Inflammatory macrophage treated with lipopolysaccharide for 1 hour (primary cell): Measurements from ENCODE around the gene RIN3.
A peak's percentile ranks its signal among the peaks of the same experiment; 100 is the strongest.

Experiments used
- DNase-seq, 2 donors: peaks; one replicate each; pipeline ENCODE4 v3.0.0-alpha.2; 2020 to 2022

Gene RIN3

GRCh38 chr14:92486881-92487280, 26.7 kb upstream of the RIN3 start:
- no peak for DNase-seq

- DNase-seq, result no peak
Measured at GRCh38 chr14:92487513-92488133, 26.0 kb upstream of the RIN3 start.

- DNase-seq, result no peak
Measured at GRCh38 chr14:92489394-92490238, 24.0 kb upstream of the RIN3 start.

DNA sequence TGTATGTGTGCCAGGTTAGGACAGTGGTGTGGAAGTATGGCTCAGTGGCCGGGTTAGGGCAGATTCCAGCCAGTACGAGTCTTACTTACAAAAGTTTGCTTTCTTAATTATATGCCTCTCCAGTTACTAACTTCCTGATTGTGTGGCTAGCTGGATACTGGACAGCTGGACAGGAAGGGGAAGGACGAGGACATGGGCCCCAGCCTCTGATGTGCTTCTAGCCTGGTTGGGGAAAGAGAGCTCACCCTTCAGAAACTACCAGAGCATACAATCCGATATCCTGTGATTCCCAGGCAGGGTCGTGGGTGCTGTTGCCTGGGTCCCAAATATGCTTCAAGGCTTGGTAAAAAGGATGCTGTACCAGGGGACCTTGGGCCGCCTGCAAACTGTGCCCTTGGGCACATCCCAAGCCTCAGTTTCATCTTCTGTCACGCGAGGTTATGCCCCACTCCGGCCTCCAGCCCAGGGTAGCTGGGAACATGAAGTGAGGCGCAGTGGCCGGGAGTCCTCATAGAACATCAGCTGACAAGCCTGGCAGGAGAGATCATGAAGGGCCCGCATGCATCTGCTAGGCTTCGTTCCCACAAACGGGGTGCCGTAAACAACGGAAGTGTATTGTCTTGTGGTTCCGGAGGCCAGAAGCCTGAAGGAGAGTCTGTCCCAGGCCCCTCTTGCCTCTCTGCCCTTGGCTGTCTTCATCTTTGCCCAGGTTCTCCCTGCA, 23.2 kb upstream of the RIN3 start:
- DNase-seq, result no peak

GRCh38 chr14:92491782-92492181, 21.8 kb upstream of the RIN3 start:
- DNase-seq, result no peak

DNA sequence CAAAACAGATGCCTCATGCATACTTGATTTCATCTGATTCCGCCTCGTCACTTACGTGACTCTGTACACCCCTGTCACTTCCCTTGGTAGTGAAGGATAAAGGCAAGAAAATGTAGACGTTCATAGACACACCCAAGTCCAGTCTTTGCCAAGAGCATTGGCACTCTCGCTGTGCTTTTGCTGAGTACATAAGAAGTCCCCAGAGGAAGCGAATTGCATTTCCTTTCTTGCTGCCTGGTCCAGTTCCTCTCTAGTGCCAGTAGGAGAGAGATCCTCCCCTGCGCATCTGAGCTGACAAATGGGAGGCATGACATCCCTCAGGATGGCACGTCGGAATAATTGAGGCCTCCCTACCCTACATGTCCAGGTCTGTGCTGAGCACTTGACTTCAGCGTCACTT, 21.3 kb upstream of the RIN3 start:
- peak; percentile 87 to 90 for DNase-seq

DNA sequence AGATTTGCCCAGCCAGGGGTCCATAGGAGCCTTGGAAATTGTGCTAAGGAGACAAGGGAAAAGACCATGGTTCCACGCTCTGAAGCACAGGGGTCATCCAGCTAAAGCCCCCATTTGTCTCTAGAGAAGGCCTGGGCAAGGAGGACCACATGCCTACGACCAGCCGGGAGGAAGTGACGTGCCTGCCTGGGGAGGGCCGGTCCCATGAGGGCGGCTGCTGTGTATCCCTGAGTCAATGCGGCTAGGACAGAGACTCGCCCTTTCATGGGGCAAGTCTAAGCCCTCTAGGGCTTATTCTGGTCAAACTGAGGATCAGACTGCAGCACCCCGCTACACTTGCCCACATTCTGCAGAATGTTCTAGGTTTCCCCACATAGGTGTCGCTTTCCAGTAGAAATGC, 20.6 kb upstream of the RIN3 start:
- no peak for DNase-seq

DNA sequence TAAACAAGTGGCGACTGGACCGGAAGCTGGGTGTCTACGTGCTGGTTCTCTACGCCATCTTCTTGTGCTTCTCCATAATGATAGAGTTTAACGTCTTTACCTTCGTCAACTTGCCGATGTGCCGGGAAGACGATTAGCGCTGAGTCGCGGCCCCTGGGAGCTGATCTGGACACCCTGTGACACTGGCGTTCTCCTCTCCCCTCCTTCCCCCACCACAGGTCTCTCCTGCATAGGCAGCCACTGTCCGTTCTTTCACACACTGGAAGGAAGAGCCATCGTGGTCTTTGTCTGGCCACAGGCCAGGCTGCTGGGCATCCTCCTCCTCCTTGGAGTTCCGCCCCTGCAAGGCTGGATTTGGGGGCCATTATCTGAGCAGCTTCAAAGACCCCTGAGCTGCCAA, 20.1 kb upstream of the RIN3 start:
- DNase-seq, result no peak

DNA sequence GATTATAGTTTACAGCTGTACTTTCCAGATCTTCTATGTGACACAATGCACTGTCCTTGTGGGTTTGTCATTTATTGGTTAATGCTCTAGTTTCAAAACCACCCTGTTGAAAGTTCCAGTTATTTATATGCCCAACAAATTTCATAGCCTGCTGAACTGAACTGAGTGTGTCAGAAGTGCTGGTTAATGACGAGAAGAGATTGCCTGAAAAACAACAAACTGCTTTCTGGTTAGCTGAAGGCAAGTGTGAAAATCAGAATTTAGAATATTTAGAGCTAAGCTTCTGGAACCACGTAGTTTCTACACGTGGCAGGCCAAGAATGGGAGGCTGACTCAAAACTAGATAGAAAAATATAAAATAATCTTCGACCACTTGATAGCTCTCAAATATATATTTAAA, 19.1 kb upstream of the RIN3 start:
- DNase-seq, result peak; percentile 93 to 95

GRCh38 chr14:92495027-92495426, 18.6 kb upstream of the RIN3 start:
- peak; percentile 96 to 100 for DNase-seq

DNA sequence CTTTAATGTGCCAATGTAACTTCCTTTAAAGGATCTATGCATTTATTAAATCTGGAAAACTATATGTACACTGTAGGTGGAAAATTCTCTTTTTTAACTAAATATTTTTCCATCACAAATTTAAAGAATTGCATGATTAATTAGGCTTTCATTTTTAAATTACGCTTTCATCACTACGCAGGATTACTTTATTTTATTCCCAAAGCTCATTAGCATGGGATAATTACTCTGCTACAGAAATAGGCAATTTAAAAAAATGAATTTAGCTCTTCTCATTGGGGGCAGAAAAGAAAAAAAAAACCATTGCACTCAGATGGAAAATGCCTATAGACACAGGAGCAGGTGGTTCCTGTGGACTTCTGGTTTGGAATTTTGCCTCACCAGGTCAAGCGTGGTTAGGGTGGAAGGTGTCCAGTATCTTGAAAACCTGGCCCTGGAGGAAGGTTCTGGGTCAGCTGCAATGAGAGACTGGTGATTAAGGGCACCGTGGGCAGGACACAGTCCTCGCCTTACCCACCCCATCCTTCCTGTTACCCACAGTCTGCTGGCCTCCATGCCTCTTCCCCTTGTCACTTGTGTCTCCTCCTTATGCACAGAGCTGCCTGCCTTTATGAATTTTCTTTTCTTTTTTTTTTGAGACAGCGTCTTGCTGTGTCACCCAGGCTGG, 17.3 kb upstream of the RIN3 start:
- peak in 1 of 2 donors; percentile 65 for DNase-seq

- no peak for DNase-seq
Measured at GRCh38 chr14:92497391-92497790, 16.2 kb upstream of the RIN3 start.

GRCh38 chr14:92499234-92499633, 14.3 kb upstream of the RIN3 start:
- no peak for DNase-seq

GRCh38 chr14:92500491-92500941, 13.1 kb upstream of the RIN3 start:
- no peak for DNase-seq

- no peak for DNase-seq
Measured at GRCh38 chr14:92501891-92502351, 11.7 kb upstream of the RIN3 start.

GRCh38 chr14:92502541-92503286, 10.9 kb upstream of the RIN3 start:
- no peak for DNase-seq

DNA sequence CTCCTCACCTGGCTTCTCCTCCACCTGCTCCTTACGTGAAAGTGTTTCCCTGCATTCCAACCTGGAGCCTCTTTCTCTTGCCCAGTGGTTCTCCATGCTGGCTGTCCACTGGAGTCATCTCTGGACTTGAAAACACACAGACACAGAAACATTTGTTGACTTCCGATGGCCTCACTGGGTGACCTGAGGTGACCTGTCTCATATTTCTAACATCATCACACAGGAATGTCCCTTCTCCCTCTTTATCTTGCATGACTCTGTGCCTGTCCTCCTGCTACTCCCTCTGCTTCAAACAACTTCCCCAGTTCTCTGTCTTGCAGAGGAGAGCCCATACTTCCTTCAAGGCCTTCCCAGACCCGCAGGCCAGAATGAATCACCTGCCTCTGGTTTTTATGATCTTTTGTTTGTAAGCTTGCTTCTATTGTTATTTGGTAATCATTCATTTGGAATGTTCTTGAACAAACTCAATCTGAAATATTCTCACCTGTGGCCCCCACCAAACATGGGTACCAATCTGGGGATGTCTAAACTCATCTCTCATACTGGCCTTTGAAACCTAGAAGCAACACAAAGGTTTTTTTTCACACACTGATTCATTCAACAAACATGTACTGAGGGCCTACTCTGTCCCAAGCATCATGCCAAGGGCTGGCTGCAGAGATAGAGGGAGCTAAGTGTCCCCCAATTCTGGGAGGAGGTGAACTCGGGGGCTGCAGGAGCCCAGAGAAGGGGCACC, 9.7 kb upstream of the RIN3 start:
- peak; percentile 69 to 93 for DNase-seq

GRCh38 chr14:92505826-92506225, 7.8 kb upstream of the RIN3 start:
- DNase-seq, result no peak

GRCh38 chr14:92506231-92506630, 7.3 kb upstream of the RIN3 start:
- DNase-seq, result no peak

DNA sequence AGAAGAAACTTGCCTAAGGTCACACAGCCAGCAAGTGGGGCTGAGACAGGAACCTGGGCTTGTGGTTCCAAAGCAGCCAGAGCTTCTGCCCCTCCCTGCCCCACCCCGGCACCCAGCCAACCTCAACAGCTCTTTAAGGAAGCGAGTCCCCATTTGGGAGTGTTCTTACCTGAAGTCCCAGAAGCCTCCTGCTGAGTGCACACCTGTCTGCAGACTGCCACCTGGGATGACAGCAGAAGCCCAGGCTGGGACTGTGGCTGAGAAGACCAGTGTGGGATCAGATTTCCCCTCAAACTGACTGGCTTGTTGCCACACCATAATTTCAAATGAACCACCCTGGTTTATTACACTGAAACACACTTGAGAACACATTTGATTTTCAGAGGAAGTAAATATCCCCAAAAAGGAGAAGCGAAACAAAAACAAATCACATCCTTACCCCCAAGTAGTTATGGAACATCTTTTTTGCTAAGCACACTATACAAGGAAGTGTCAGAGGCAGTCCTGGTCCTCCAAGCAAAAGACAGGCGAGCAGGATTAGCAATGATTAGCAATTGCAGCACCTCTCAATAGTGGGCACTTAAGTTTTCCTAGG, 6.3 kb upstream of the RIN3 start:
- peak; percentile 81 to 86 for DNase-seq

DNA sequence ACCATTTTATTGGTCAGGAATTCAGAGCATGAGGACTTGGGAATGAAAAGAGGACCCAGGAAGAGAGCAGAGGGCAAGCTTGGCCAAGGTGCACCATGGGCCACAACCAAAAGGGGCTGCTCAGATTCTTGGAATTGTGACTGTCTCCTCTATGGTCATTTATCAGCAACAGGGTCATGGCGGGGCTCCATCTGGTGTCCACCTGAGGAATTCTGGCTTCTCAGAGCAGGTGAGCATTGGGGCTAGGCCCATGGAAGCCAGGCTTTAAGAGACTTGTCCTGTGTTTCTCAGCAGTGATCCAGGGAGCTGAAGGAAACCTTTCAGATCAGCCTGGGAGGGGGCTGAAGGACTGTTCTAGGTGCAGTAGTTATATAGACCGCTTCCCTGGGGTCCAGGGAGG, 2.6 kb upstream of the RIN3 start:
- DNase-seq, result no peak
